PC-3 (cell line): ENCODE results near the gene APBB2.

Source experiments
- EZH2 ChIP-seq: fragments of 300-600 bp; sonication (generic); IDR thresholded peaks from one replicate; pipeline ENCODE4 v1.6.1; 2017; ENCODE audit warnings: antibody characterized with exemption, mild to moderate bottlenecking, low read length; ENCODE audit not compliant: unreplicated experiment
- EZH2phosphoT487 ChIP-seq: fragments of 300-600 bp; sonication (generic); IDR thresholded peaks from 2 replicates; pipeline ENCODE4 v1.6.1; 2018; ENCODE audit warnings: mild to moderate bottlenecking, antibody characterized with exemption, low read length, borderline replicate concordance
- TF ChIP-seq, protein P1 (sequence below): fragments of 300-600 bp; sonication (generic); conservative IDR thresholded peaks from 2 replicates; pipeline ENCODE4 v1.5.1; 2017; ENCODE audit warnings: antibody characterized with exemption, low read depth, mild to moderate bottlenecking, low read length

- TF ChIP-seq, protein P1, sequence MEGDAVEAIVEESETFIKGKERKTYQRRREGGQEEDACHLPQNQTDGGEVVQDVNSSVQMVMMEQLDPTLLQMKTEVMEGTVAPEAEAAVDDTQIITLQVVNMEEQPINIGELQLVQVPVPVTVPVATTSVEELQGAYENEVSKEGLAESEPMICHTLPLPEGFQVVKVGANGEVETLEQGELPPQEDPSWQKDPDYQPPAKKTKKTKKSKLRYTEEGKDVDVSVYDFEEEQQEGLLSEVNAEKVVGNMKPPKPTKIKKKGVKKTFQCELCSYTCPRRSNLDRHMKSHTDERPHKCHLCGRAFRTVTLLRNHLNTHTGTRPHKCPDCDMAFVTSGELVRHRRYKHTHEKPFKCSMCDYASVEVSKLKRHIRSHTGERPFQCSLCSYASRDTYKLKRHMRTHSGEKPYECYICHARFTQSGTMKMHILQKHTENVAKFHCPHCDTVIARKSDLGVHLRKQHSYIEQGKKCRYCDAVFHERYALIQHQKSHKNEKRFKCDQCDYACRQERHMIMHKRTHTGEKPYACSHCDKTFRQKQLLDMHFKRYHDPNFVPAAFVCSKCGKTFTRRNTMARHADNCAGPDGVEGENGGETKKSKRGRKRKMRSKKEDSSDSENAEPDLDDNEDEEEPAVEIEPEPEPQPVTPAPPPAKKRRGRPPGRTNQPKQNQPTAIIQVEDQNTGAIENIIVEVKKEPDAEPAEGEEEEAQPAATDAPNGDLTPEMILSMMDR, result no peak
- no peak for TF ChIP-seq EZH2phosphoT487
- no peak for TF ChIP-seq EZH2
These were observed 391.7 kb downstream of the APBB2 start for GRCh38 chr4:40822420-40823166.
